ENCODE measurements around the gene SSR1.

DNA sequence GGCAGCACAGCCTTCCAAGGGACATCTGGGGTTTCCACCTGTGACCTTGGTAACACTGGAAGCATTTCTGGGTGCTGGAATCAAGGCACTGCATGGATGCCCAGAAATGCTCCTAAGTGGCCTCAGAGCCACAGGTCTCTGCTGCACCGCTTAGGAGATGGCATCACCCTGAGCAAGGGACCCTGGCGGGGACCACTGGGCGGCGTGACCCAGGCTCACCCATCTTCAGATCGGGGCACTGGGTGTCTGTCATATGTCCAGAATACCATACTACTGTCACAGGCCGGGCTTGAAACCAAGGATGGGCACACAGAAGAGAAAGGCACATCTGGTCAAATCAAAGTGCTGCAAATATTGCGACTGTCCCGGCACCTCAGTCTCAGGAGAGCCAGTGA is 45.9 kb downstream of the SSR1 start:
- TF ChIP-seq, protein P1, sequence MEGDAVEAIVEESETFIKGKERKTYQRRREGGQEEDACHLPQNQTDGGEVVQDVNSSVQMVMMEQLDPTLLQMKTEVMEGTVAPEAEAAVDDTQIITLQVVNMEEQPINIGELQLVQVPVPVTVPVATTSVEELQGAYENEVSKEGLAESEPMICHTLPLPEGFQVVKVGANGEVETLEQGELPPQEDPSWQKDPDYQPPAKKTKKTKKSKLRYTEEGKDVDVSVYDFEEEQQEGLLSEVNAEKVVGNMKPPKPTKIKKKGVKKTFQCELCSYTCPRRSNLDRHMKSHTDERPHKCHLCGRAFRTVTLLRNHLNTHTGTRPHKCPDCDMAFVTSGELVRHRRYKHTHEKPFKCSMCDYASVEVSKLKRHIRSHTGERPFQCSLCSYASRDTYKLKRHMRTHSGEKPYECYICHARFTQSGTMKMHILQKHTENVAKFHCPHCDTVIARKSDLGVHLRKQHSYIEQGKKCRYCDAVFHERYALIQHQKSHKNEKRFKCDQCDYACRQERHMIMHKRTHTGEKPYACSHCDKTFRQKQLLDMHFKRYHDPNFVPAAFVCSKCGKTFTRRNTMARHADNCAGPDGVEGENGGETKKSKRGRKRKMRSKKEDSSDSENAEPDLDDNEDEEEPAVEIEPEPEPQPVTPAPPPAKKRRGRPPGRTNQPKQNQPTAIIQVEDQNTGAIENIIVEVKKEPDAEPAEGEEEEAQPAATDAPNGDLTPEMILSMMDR (IDR thresholded peaks at IDR 0.05; ENCODE audit: insufficient read depth, low read length): no peak
- TF ChIP-seq POLR2AphosphoS5 (IDR thresholded peaks at IDR 0.05; ENCODE audit: low read depth): no peak
- TF ChIP-seq, protein P2, sequence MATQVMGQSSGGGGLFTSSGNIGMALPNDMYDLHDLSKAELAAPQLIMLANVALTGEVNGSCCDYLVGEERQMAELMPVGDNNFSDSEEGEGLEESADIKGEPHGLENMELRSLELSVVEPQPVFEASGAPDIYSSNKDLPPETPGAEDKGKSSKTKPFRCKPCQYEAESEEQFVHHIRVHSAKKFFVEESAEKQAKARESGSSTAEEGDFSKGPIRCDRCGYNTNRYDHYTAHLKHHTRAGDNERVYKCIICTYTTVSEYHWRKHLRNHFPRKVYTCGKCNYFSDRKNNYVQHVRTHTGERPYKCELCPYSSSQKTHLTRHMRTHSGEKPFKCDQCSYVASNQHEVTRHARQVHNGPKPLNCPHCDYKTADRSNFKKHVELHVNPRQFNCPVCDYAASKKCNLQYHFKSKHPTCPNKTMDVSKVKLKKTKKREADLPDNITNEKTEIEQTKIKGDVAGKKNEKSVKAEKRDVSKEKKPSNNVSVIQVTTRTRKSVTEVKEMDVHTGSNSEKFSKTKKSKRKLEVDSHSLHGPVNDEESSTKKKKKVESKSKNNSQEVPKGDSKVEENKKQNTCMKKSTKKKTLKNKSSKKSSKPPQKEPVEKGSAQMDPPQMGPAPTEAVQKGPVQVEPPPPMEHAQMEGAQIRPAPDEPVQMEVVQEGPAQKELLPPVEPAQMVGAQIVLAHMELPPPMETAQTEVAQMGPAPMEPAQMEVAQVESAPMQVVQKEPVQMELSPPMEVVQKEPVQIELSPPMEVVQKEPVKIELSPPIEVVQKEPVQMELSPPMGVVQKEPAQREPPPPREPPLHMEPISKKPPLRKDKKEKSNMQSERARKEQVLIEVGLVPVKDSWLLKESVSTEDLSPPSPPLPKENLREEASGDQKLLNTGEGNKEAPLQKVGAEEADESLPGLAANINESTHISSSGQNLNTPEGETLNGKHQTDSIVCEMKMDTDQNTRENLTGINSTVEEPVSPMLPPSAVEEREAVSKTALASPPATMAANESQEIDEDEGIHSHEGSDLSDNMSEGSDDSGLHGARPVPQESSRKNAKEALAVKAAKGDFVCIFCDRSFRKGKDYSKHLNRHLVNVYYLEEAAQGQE (IDR thresholded peaks at IDR 0.05; ENCODE audit: insufficient replicate concordance, low read depth): no peak

Data from HL-60 (cell line).